SW480 (cell line): ENCODE results near the gene KATNAL1.

Experiments
- DNase-seq: peaks from one replicate; pipeline ENCODE4 v3.0.0-alpha.2; 2016; ENCODE audit warnings: low spot score

Gene KATNAL1

GRCh38 chr13:30163441-30163840 lies 143.9 kb downstream of the KATNAL1 start:
- DNase-seq, result no peak

DNA sequence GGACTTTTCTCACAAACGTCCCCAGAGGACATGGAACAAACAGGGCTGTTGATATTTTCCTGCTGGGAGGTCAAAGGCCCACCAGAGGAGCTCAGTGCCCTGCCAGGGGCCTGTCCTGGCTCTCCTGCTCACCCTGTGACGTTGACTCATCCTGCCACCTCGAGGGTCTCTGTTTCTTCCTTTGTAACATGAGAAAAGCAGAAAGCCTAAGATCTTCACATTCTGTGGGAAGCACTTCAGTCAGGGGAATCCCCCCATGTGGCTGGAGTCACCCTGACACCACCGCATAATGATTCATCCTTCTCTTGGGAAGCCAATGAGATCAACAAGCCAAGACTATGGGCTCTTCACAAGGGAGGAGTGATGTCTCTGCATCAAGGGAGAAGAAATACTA lies 147.9 kb downstream of the KATNAL1 start:
- peak; percentile 20 for DNase-seq

- DNase-seq, result peak; percentile 14
These were observed 148.4 kb downstream of the KATNAL1 start for GRCh38 chr13:30158774-30159445.

GRCh38 chr13:30157616-30157993 lies 149.7 kb downstream of the KATNAL1 start:
- DNase-seq, result no peak

- DNase-seq, result no peak
These were observed 150.3 kb downstream of the KATNAL1 start for GRCh38 chr13:30156826-30157615.

DNA sequence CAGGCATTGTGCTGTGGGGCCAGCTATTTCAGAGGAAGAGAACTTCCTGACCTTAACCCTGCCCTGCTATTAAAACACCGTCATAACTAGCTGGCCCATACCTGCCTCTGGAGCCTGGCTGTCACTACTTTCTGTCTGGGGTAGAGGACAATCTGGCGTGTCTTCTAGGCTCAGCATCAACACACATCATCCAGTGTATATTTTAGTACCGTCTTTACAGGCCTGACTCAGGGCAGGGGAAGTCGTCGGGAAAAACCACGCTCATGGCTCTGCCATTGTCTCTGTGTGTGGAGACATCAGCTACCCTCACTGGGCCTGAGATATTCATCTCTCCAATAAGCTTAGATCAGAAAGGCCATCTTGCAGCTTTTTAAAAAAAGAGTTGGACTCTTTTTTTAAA lies 151.1 kb downstream of the KATNAL1 start:
- no peak for DNase-seq

GRCh38 chr13:30154931-30155330 lies 152.4 kb downstream of the KATNAL1 start:
- DNase-seq, result no peak

DNA sequence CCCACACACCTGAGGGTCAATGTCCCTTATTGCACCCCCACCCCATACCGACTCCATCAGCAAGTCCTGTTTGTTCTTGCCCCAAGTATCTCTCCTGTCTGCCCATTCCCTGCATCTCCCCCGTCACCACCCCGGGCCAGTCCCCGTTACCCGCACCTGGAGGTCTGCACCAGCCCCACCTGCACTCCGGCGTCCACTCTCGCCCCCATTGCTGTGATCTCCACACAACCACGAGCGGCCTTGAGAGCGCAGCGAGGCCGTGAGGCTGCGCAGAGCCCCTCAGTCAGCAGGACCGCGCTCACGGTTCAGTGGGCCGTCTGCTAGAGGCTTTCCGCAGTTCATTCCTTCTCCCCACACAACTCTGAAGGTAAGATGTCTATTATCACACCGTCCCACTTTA lies 152.8 kb downstream of the KATNAL1 start:
- no peak for DNase-seq

DNA sequence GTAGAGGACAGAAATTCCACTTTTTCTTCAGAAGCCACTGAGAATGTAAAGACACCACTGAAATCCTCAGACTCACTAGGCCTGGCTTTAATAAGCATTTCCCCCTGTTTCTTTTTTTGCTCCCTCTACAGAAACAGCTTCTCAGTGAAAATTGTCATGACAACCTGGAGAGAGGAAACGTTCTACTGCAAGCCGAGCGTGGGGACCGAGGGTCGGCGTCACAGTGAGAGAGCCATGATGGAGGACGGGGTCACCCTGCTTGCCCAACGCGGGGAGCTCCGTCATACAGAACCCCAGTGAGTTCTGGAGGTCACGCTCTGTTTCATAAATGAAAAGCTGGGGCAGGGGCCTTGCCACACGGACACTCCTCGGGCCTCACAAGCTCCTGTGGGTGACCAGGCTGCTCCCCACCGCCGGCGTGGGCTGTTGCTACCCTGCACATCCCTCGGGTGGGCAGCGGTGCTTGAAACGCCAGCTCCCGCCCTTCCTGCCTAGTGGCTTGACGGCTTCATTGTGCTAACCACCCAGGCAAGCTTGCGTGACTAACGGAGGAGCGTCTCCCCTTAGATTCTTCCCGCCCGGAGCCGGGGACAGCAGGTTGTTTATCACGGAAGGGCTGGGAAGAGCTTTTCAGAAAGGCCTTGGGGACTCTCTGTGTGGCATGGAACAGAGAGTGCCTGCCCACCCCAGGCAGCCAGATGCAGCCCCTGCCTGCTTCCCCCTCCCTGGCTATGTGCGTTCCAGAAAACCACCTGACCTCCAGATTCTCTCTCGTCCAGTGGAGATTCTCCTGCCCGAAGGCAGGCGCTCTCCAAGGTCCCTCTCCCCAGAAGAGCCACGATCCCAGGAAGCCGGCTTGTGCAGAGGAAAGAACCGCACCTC lies 153.6 kb downstream of the KATNAL1 start:
- DNase-seq, result no peak
